Measurements from ENCODE around the gene NALCN.

The NALCN gene

DNA sequence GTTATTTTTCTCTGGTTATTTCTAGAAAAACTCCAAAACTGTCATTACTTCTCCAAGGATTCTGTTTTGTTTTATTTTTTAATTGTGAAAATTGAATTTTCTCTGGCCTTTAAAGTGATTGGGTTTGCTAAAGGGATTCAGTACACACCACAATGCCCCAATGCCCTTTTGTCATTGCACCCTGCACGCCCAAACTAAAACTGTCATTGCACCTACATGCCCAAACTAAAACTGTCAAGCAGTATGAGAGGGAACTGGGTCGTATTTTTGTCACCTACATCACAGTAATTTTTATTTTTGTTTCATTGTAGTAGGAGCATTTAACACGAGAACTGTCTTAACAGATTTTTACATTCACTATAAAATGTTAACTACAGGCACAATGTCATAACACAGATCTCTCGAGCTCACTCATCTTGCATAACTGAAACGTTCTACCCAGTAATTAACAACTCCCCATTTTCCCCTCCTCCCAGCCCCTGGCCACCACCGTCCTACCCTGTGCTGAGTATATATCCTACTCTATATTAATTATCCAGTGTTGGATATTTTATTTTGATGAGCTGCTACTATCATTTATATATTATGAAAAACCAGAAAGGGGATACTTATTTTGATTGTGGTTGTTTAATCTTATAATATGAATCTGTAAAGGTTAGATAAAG lies 7.2 kb downstream of the NALCN start (continued):
- TF ChIP-seq, protein P1, sequence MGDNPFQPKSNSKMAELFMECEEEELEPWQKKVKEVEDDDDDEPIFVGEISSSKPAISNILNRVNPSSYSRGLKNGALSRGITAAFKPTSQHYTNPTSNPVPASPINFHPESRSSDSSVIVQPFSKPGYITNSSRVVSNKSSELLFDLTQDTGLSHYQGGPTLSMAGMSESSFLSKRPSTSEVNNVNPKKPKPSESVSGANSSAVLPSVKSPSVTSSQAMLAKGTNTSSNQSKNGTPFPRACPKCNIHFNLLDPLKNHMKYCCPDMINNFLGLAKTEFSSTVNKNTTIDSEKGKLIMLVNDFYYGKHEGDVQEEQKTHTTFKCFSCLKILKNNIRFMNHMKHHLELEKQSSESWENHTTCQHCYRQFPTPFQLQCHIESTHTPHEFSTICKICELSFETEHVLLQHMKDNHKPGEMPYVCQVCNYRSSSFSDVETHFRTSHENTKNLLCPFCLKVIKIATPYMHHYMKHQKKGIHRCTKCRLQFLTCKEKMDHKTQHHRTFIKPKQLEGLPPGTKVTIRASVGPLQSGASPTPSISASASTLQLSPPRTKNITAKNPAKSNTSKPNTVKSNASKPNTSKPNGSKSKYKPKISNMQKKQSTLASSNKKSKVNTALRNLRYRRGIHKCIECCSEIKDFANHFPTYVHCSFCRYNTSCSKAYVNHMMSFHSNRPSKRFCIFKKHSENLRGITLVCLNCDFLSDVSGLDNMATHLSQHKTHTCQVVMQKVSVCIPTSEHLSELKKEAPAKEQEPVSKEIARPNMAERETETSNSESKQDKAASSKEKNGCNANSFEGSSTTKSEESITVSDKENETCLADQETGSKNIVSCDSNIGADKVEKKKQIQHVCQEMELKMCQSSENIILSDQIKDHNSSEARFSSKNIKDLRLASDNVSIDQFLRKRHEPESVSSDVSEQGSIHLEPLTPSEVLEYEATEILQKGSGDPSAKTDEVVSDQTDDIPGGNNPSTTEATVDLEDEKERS (tag by site-specific recombination; IDR thresholded peaks at IDR 0.05) = no peak
- no peak for TF ChIP-seq ZEB2 (tag by site-specific recombination; IDR thresholded peaks at IDR 0.05)

DNA sequence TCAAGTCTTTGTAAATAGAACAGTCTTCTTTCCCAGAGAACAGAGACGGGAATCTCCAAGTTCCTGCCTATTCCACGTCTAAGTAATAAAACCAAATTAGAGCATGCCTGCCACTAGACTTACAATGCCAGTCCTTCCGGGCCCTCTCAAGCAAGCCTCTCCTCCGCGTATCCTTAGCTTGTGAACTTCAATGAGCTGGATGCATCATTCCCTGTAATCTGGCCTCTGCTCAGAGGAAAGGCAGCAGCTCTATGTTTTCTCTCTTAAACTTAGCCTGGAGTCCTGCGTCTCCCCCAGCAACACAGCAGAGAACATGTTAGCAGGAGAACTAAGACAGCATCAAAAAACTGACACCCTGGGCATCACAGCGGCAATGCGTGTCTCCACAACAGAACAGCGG lies 8.2 kb downstream of the NALCN start:
- Histone ChIP-seq H3K27ac (ENCODE audit: extremely low read depth, low read depth, low read length) (no peak overlapping the region), H3K36me3 (ENCODE audit: control insufficient read depth in 2 of 2, insufficient read depth in 1 of 2, low read length in 2 of 2) (no peaks in the 10 kb centered on the region), H3K4me3 (ENCODE audit: low read depth, low read length) (no peak overlapping the region), H3K4me1 (ENCODE audit: control insufficient read depth, insufficient read depth, low read length) (no peaks in the 10 kb centered on the region), H3K9me3 (ENCODE audit: control insufficient read depth, insufficient read depth, low read depth, low read length) (no peaks in the 10 kb centered on the region)
- TF ChIP-seq ZNF664 (tag by site-specific recombination; IDR thresholded peaks at IDR 0.05) (no peak), ZNF10 (tag by site-specific recombination; IDR thresholded peaks at IDR 0.05) (no peak), HOXC10 (CRISPR knock-in tag; IDR thresholded peaks at IDR 0.05) (no peak), ZNF610 (tag by site-specific recombination; IDR thresholded peaks at IDR 0.05; ENCODE audit: borderline replicate concordance) (no peak), EGR2 (tag by site-specific recombination; IDR thresholded peaks at IDR 0.05; ENCODE audit: low read depth) (no peak), ZNF561 (tag by site-specific recombination; IDR thresholded peaks at IDR 0.05; ENCODE audit: borderline replicate concordance) (no peak), GLIS1 (tag by site-specific recombination; IDR thresholded peaks at IDR 0.05) (no peak), ZSCAN16 (tag by site-specific recombination; IDR thresholded peaks at IDR 0.05) (no peak), ZFP3 (tag by site-specific recombination; IDR thresholded peaks at IDR 0.05; ENCODE audit: low read depth) (no peak), ZNF776 (tag by site-specific recombination; IDR thresholded peaks at IDR 0.05; ENCODE audit: borderline replicate concordance) (no peak), YY2 (tag by site-specific recombination; IDR thresholded peaks at IDR 0.05) (no peak), ZXDB (tag by site-specific recombination; IDR thresholded peaks at IDR 0.05) (no peak), ZNF529 (tag by site-specific recombination; IDR thresholded peaks at IDR 0.05; ENCODE audit: insufficient replicate concordance) (no peak), ZNF596 (tag by site-specific recombination; IDR thresholded peaks at IDR 0.05) (no peak)
- TF ChIP-seq, protein P2, sequence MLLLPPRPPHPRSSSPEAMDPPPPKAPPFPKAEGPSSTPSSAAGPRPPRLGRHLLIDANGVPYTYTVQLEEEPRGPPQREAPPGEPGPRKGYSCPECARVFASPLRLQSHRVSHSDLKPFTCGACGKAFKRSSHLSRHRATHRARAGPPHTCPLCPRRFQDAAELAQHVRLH (tag by site-specific recombination; IDR thresholded peaks at IDR 0.05) = no peak
- ChIA-PET CTCF (no interaction called here), POLR2A (no interaction called here)

DNA sequence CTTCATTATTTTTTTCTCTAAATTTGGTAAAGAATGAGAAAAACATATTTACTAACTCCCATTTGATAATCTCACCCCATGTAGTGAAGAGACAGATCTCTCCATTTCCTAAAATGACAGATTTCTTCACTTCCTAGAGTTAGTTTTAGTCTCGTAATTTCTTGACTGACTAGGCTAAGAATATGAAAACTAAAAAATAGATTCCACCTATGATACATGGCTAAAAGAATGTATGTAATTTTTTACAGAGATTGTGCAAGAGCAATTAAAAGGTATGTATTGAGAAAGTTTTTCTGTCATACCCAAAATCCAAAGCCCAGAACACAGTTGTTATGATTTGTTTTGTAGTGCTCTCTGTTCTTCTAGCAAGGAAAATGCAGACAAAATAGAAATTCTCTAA lies 9.5 kb downstream of the NALCN start:
- no peak overlapping the region for H3K27ac ChIP-seq (ENCODE audit: extremely low read depth, low read depth, low read length)
- TF ChIP-seq, protein P3, sequence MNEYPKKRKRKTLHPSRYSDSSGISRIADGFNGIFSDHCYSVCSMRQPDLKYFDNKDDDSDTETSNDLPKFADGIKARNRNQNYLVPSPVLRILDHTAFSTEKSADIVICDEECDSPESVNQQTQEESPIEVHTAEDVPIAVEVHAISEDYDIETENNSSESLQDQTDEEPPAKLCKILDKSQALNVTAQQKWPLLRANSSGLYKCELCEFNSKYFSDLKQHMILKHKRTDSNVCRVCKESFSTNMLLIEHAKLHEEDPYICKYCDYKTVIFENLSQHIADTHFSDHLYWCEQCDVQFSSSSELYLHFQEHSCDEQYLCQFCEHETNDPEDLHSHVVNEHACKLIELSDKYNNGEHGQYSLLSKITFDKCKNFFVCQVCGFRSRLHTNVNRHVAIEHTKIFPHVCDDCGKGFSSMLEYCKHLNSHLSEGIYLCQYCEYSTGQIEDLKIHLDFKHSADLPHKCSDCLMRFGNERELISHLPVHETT (tag by site-specific recombination; IDR thresholded peaks at IDR 0.05) = no peak
- TF ChIP-seq, protein P4, sequence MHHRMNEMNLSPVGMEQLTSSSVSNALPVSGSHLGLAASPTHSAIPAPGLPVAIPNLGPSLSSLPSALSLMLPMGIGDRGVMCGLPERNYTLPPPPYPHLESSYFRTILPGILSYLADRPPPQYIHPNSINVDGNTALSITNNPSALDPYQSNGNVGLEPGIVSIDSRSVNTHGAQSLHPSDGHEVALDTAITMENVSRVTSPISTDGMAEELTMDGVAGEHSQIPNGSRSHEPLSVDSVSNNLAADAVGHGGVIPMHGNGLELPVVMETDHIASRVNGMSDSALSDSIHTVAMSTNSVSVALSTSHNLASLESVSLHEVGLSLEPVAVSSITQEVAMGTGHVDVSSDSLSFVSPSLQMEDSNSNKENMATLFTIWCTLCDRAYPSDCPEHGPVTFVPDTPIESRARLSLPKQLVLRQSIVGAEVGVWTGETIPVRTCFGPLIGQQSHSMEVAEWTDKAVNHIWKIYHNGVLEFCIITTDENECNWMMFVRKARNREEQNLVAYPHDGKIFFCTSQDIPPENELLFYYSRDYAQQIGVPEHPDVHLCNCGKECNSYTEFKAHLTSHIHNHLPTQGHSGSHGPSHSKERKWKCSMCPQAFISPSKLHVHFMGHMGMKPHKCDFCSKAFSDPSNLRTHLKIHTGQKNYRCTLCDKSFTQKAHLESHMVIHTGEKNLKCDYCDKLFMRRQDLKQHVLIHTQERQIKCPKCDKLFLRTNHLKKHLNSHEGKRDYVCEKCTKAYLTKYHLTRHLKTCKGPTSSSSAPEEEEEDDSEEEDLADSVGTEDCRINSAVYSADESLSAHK (tag by site-specific recombination; IDR thresholded peaks at IDR 0.05) = no peak
- TF ChIP-seq, protein P5, sequence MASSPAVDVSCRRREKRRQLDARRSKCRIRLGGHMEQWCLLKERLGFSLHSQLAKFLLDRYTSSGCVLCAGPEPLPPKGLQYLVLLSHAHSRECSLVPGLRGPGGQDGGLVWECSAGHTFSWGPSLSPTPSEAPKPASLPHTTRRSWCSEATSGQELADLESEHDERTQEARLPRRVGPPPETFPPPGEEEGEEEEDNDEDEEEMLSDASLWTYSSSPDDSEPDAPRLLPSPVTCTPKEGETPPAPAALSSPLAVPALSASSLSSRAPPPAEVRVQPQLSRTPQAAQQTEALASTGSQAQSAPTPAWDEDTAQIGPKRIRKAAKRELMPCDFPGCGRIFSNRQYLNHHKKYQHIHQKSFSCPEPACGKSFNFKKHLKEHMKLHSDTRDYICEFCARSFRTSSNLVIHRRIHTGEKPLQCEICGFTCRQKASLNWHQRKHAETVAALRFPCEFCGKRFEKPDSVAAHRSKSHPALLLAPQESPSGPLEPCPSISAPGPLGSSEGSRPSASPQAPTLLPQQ (tag by site-specific recombination; IDR thresholded peaks at IDR 0.05) = no peak
- TF ChIP-seq HOXD13 (CRISPR knock-in tag; IDR thresholded peaks at IDR 0.05; ENCODE audit: borderline replicate concordance) = no peak
- H3K4me3 ChIP-seq (ENCODE audit: low read depth, low read length) = no peak overlapping the region
- H3K9me3 ChIP-seq (ENCODE audit: control insufficient read depth, insufficient read depth, low read depth, low read length) = no peaks in the 10 kb centered on the region
- POLR2A ChIA-PET = no interaction called here
- no peaks in the 10 kb centered on the region for H3K4me1 ChIP-seq (ENCODE audit: control insufficient read depth, insufficient read depth, low read length)
- H3K36me3 ChIP-seq (ENCODE audit: control insufficient read depth in 2 of 2, insufficient read depth in 1 of 2, low read length in 2 of 2) = no peaks in the 10 kb centered on the region
- CTCF ChIA-PET = no interaction called here

All from HEK293 (cell line).